AG09309 (cell line): ENCODE measurements around the gene RPL31.
A peak's percentile ranks its signal among the peaks of the same experiment; 100 is the strongest.

ENCODE experiments used
- DNase-seq: peaks from one replicate; pipeline ENCODE4 v3.0.0-alpha.2; 2010; ENCODE audit warnings: low read depth
- H3K4me3 ChIP-seq: 2 replicates; pipeline ENCODE4 v1.5.1; 2011; ENCODE audit warnings: mild to moderate bottlenecking, low read depth, low read length, moderate library complexity; ENCODE audit not compliant: control insufficient read depth
- CTCF ChIP-seq: IDR thresholded peaks from 2 replicates; pipeline ENCODE4 v1.5.1; 2011; ENCODE audit warnings: mild to moderate bottlenecking, low read depth, low read length, inconsistent platforms; ENCODE audit not compliant: insufficient read depth, control insufficient read depth; ENCODE audit errors: missing control alignments

RPL31 gene

GRCh38 chr2:100980046-100980445 is 22.0 kb upstream of the RPL31 start:
- TF ChIP-seq CTCF: no peak
- no peak for DNase-seq
- no peak overlapping the region for H3K4me3 ChIP-seq

- H3K4me3 ChIP-seq: no peak overlapping the region
- DNase-seq: no peak
- no peak for TF ChIP-seq CTCF
These were observed 21.1 kb upstream of the RPL31 start for GRCh38 chr2:100981011-100981410.

- no peak for DNase-seq
- H3K4me3 ChIP-seq: no peak overlapping the region
- TF ChIP-seq CTCF: no peak
These were observed 19.6 kb upstream of the RPL31 start for GRCh38 chr2:100982431-100982861.

GRCh38 chr2:100983201-100983600 is 18.9 kb upstream of the RPL31 start:
- TF ChIP-seq CTCF: no peak
- DNase-seq: no peak
- no peak overlapping the region for H3K4me3 ChIP-seq

GRCh38 chr2:100983684-100984310 is 18.3 kb upstream of the RPL31 start:
- H3K4me3 ChIP-seq: no peak overlapping the region
- DNase-seq: no peak
- TF ChIP-seq CTCF: no peak

GRCh38 chr2:100984892-100985307 is 17.2 kb upstream of the RPL31 start:
- peak; percentile 92 for TF ChIP-seq CTCF
- H3K4me3 ChIP-seq: no peak overlapping the region
- DNase-seq: peak; percentile 24
